GM18519 (cell line): ENCODE results near the gene ARHGAP33.

ENCODE experiments used
- ATAC-seq: cut with Tn5 transposase; IDR thresholded peaks from one replicate; pipeline ENCODE4 v1.9.1; 2021; ENCODE audit warnings: mild to moderate bottlenecking, moderate library complexity; ENCODE audit not compliant: unreplicated experiment, low FRiP score

The ARHGAP33 gene

GRCh38 chr19:35777086-35777841 is 1.9 kb downstream of the ARHGAP33 start:
- ATAC-seq: no peak

GRCh38 chr19:35777961-35778360 is 2.6 kb downstream of the ARHGAP33 start:
- no peak for ATAC-seq

GRCh38 chr19:35779033-35779432 is 3.7 kb downstream of the ARHGAP33 start:
- no peak for ATAC-seq

- no peak for ATAC-seq
Measured at GRCh38 chr19:35780058-35780457, 4.7 kb downstream of the ARHGAP33 start.

GRCh38 chr19:35780717-35781116 is 5.4 kb downstream of the ARHGAP33 start:
- ATAC-seq: no peak

- ATAC-seq: no peak
Measured at GRCh38 chr19:35781650-35782049, 6.3 kb downstream of the ARHGAP33 start.

- no peak for ATAC-seq
Measured at GRCh38 chr19:35782589-35782988, 7.2 kb downstream of the ARHGAP33 start.

GRCh38 chr19:35783469-35784434 is 8.4 kb downstream of the ARHGAP33 start:
- no peak for ATAC-seq

GRCh38 chr19:35784503-35785338 is 9.4 kb downstream of the ARHGAP33 start:
- ATAC-seq: no peak

- ATAC-seq: no peak
Measured at GRCh38 chr19:35785339-35785627, 9.9 kb downstream of the ARHGAP33 start.

GRCh38 chr19:35786299-35787160 is 11.2 kb downstream of the ARHGAP33 start:
- no peak for ATAC-seq

- no peak for ATAC-seq
Measured at GRCh38 chr19:35787227-35787799, 11.9 kb downstream of the ARHGAP33 start.

GRCh38 chr19:35788205-35788960 is 13.0 kb downstream of the ARHGAP33 start:
- ATAC-seq: no peak

- no peak for ATAC-seq
Measured at GRCh38 chr19:35789195-35789977, 14.0 kb downstream of the ARHGAP33 start.

- no peak for ATAC-seq
Measured at GRCh38 chr19:35789978-35790944, 14.9 kb downstream of the ARHGAP33 start.

- no peak for ATAC-seq
Measured at GRCh38 chr19:35790981-35791813, 15.8 kb downstream of the ARHGAP33 start.
